GM12892 (cell line): Measurements from ENCODE around the gene LIN52.

Experiments
- POLR2A ChIP-seq: IDR thresholded peaks from 2 replicates; pipeline ENCODE4 v1.6.1; 2011; ENCODE audit warnings: low read depth, low read length, control low read depth
- POLR2AphosphoS5 ChIP-seq: IDR thresholded peaks from 2 replicates; pipeline ENCODE4 v1.6.1; 2011; ENCODE audit warnings: low read depth, low read length, control low read depth
- TAF1 ChIP-seq: IDR thresholded peaks from 2 replicates; pipeline ENCODE4 v1.6.1; 2011; ENCODE audit warnings: low read depth, mild to moderate bottlenecking, control low read depth, low read length, borderline replicate concordance

GRCh38 chr14:74038020-74038859, 46.5 kb upstream of the LIN52 start:
- TF ChIP-seq POLR2A (no peak), POLR2AphosphoS5 (no peak), TAF1 (no peak)
